ENCODE measurements around the gene RPS6KB1. TPM values are rescaled to one million over a fixed set of nuclear protein-coding genes. Genes with fewer than 3 reads are reported as not detected.

The RPS6KB1 gene
- total and polyA plus RNA-seq, 9 of the 15 experiments (the other 6 are each of a cell fraction or from before 2014, with no cell fraction given): 8.8 to 60.7 (median 35.1) TPM

- TF ChIP-seq ATF1 (CRISPR knock-in tag; IDR thresholded peaks at IDR 0.05) (no peak), ATF1 (tag; IDR thresholded peaks at IDR 0.05) (peak; percentile 81), TFAP4 (CRISPR knock-in tag; IDR thresholded peaks at IDR 0.05; ENCODE audit: borderline replicate concordance) (peak; percentile 59; the same call in 1 of the 2 replicates), ILF3 (IDR thresholded peaks at IDR 0.05; ENCODE audit: borderline replicate concordance) (peak; percentile 58; the same call in 1 of the 2 replicates), CREM (IDR thresholded peaks at IDR 0.05; ENCODE audit: low read depth) (peak; percentile 74), TAF1 (IDR thresholded peaks at IDR 0.05; ENCODE audit: control insufficient read depth, extremely low read depth, insufficient read depth, low read length, severe bottlenecking) (peak; percentile 85), REST (IDR thresholded peaks at IDR 0.05; ENCODE audit: borderline replicate concordance) (no peak), REST (CRISPR knock-in tag; IDR thresholded peaks at IDR 0.05; ENCODE audit: low read depth) (no peak; the same call in 1 of the 2 replicates), YY1 (IDR thresholded peaks at IDR 0.05; ENCODE audit: borderline replicate concordance in 1 of 3, control insufficient read depth in 1 of 3, extremely low read depth in 1 of 3, insufficient read depth in 3 of 3, insufficient read length in 1 of 3, insufficient replicate concordance in 2 of 3, low read depth in 1 of 3, low read length in 2 of 3) (peak in 2 of 3 experiments; percentile 42 to 60), KLF6 (CRISPR knock-in tag; IDR thresholded peaks at IDR 0.05; ENCODE audit: borderline replicate concordance) (no peak), UBTF (IDR thresholded peaks at IDR 0.05; ENCODE audit: borderline replicate concordance in 1 of 2, low read depth in 2 of 2, low read length in 2 of 2) (peak in 1 of 2 experiments; percentile 41; a peak in 1 of 4 replicates), MLLT1 (IDR thresholded peaks at IDR 0.05) (peak; percentile 15 to 31; a peak in 1 of 4 replicates)
Measured at GRCh38 chr17:59964482-59965328, 71.8 kb downstream of the RPS6KB1 start, which contains the start of gene RNFT1 (continued).
